ENCODE results near the gene PRADC1. TPM values are rescaled to one million over a fixed set of nuclear protein-coding genes. Genes with fewer than 3 reads are reported as not detected.
A peak's percentile ranks its signal among the peaks of the same experiment; 100 is the strongest.

Gene PRADC1
- total and polyA plus RNA-seq, 2 donors (not counting 3 experiments of a cell fraction or from before 2014, with no cell fraction given) = 19.6 to 32.7 TPM

GRCh38 chr2:73232403-73233153 is 461 bp downstream of the PRADC1 start:
- dilution Hi-C loops (cut with MboI; ENCODE audit: extremely low pct_ligation_motif_present, low sequenced_read_pairs) (no loop called here), intact Hi-C loops (cut with micrococcal nuclease) (loop anchor here (1.0 to 5.0 kb wide), 3 partner anchors 18 to 905 kb away; partner anchors contain the start of genes SFXN5 and SMYD5)
- Histone ChIP-seq H3K9me3 (replicated peaks; ENCODE audit: control insufficient read depth, insufficient read depth, low read length) (no peaks in the 10 kb centered on the region), H3K9me1 (replicated peaks; ENCODE audit: control insufficient read depth, extremely low read depth, insufficient read depth, low read length) (no peaks in the 10 kb centered on the region), H3K79me2 (ENCODE audit: control insufficient read depth, insufficient read depth, low read length) (peaks cover 35% of the 10 kb centered on the region), H3K4me1 (ENCODE audit: control insufficient read depth, extremely low read depth, insufficient read depth, low read length) (peaks cover 21% of the 10 kb centered on the region), H3K4me3 (replicated peaks in 1 of 3; ENCODE audit: insufficient read depth in 1 of 3, low read depth in 1 of 3, low read length in 3 of 3) (peak overlapping the region; percentile 32 to 74 (median 49)), H2AFZ (ENCODE audit: low read depth, low read length) (peak overlapping the region; percentile 74), H3K4me2 (ENCODE audit: insufficient read depth, low read length) (peak overlapping the region; percentile 76), H3K9ac (replicated peaks; ENCODE audit: extremely low read depth, insufficient read depth, low read length) (peak overlapping the region; percentile 63), H4K20me1 (replicated peaks; ENCODE audit: control insufficient read depth, extremely low read depth, insufficient read depth, low read length) (no peaks in the 10 kb centered on the region), H3K36me3 (ENCODE audit: control insufficient read depth in 2 of 2, extremely low read depth in 1 of 2, insufficient read depth in 2 of 2, low read length in 2 of 2) (peaks cover 0 to 3% of the 10 kb centered on the region in 2 experiments), H3K27me3 (ENCODE audit: control insufficient read depth in 2 of 2, insufficient read depth in 2 of 2, low read length in 2 of 2) (no peaks in the 10 kb centered on the region), H3K27ac (ENCODE audit: insufficient read depth, low read depth, low read length) (peak overlapping the region; percentile 53)
- TSS peak; percentile 2 for BruUV-seq (replicated peaks)
- DNase-seq (ENCODE audit: low read depth, low spot score) (peak; percentile 18), FAIRE-seq (no peak)
- CTCF ChIA-PET = interaction anchor here (0.8 to 2.8 kb wide), 4 partner anchors 20 to 1933 kb away, joined by 3 to 19 read pairs (median 3); no protein-coding TSS in a partner anchor
- POLR2A ChIA-PET = interaction anchor here (1.1 kb wide), 1 partner anchor 19 kb away, joined by 3 read pairs; the partner anchor contains the start of gene SMYD5
- peak in 1 of 2 donors; percentile 7 for TF ChIP-seq CTCF (IDR thresholded peaks at IDR 0.05; ENCODE audit: extremely low read depth in 1 of 2, insufficient read depth in 1 of 2, low read depth in 1 of 2, low read length in 2 of 2)
- TF ChIP-seq FOS (IDR thresholded peaks at IDR 0.05; ENCODE audit: borderline replicate concordance, insufficient read depth, low read length) = no peak

GRCh38 chr2:73228631-73229030 is 4.4 kb downstream of the PRADC1 start:
- H2AFZ ChIP-seq (ENCODE audit: low read depth, low read length) = no peak overlapping the region
- ChIA-PET CTCF (interaction anchor here (0.9 to 2.4 kb wide), 2 partner anchors 16 to 63 kb away, joined by 3 to 7 read pairs; no protein-coding TSS in a partner anchor), POLR2A (no interaction called here)
- H3K9me1 ChIP-seq (replicated peaks; ENCODE audit: control insufficient read depth, extremely low read depth, insufficient read depth, low read length) = no peaks in the 10 kb centered on the region
- dilution Hi-C loops (cut with MboI; ENCODE audit: extremely low pct_ligation_motif_present, low sequenced_read_pairs) (no loop called here), intact Hi-C loops (cut with micrococcal nuclease) (no loop called here)
- H3K36me3 ChIP-seq (ENCODE audit: control insufficient read depth in 2 of 2, extremely low read depth in 1 of 2, insufficient read depth in 2 of 2, low read length in 2 of 2) = peaks cover 0 to 4% of the 10 kb centered on the region in 2 experiments
- peaks cover 7% of the 10 kb centered on the region for H3K4me1 ChIP-seq (ENCODE audit: control insufficient read depth, extremely low read depth, insufficient read depth, low read length)
- BruUV-seq (replicated peaks) = no TSS peak
- no peak for TF ChIP-seq CTCF (IDR thresholded peaks at IDR 0.05; ENCODE audit: extremely low read depth in 1 of 2, insufficient read depth in 1 of 2, low read depth in 1 of 2, low read length in 2 of 2)
- TF ChIP-seq GATA2 (IDR thresholded peaks at IDR 0.05; ENCODE audit: insufficient read depth, insufficient read length, low read depth, low read length) = no peak
- no peak for TF ChIP-seq EZH2 (IDR thresholded peaks at IDR 0.05; ENCODE audit: borderline replicate concordance, low read depth, low read length, severe bottlenecking)
- TF ChIP-seq FOS (IDR thresholded peaks at IDR 0.05; ENCODE audit: borderline replicate concordance, insufficient read depth, low read length) = no peak
- no peak for TF ChIP-seq POLR2A (IDR thresholded peaks at IDR 0.05; ENCODE audit: low read depth, low read length)
- TF ChIP-seq MYC (IDR thresholded peaks at IDR 0.05; ENCODE audit: low read depth, low read length) = no peak
- TF ChIP-seq MAX (IDR thresholded peaks at IDR 0.05; ENCODE audit: insufficient read depth, insufficient read length) = no peak
- no peak for TF ChIP-seq JUN (IDR thresholded peaks at IDR 0.05; ENCODE audit: borderline replicate concordance, insufficient read depth, insufficient read length, low read depth)
- no peak for TF ChIP-seq POLR2AphosphoS5 (IDR thresholded peaks at IDR 0.05; ENCODE audit: insufficient read depth, low read depth, low read length)
- H3K4me3 ChIP-seq (replicated peaks in 1 of 3; ENCODE audit: insufficient read depth in 1 of 3, low read depth in 1 of 3, low read length in 3 of 3) = no peak overlapping the region
- H3K27ac ChIP-seq (ENCODE audit: insufficient read depth, low read depth, low read length) = no peak overlapping the region
- H3K9ac ChIP-seq (replicated peaks; ENCODE audit: extremely low read depth, insufficient read depth, low read length) = no peak overlapping the region
- DNase-seq (ENCODE audit: low read depth, low spot score) (no peak), FAIRE-seq (no peak)
- H3K4me2 ChIP-seq (ENCODE audit: insufficient read depth, low read length) = no peak overlapping the region
- H3K9me3 ChIP-seq (replicated peaks; ENCODE audit: control insufficient read depth, insufficient read depth, low read length) = no peaks in the 10 kb centered on the region
- H3K79me2 ChIP-seq (ENCODE audit: control insufficient read depth, insufficient read depth, low read length) = no peaks in the 10 kb centered on the region
- no peaks in the 10 kb centered on the region for H4K20me1 ChIP-seq (replicated peaks; ENCODE audit: control insufficient read depth, extremely low read depth, insufficient read depth, low read length)
- H3K27me3 ChIP-seq (ENCODE audit: control insufficient read depth in 2 of 2, insufficient read depth in 2 of 2, low read length in 2 of 2) = no peaks in the 10 kb centered on the region
